Uterus (tissue), 2 donors: ENCODE measurements around the gene CCDC186.

ENCODE experiments used
- CTCF ChIP-seq, 4 experiments: fragments of 200-600 bp in 2 of 4; fragments of 450-650 bp in 2 of 4; sonication (generic) in 2 of 4; IDR thresholded peaks; one replicate each; pipeline ENCODE4 v1.5.1; 2016 to 2019; ENCODE audit warnings: antibody characterized with exemption in 4 of 4, mild to moderate bottlenecking in 2 of 4, moderate library complexity in 1 of 4
- POLR2A ChIP-seq, 2 donors: fragments of 450-650 bp; IDR thresholded peaks; one replicate each; pipeline ENCODE4 v1.6.1; 2016; ENCODE audit warnings: antibody characterized with exemption in 2 of 2, mild to moderate bottlenecking in 1 of 2, moderate library complexity in 1 of 2

GRCh38 chr10:114075093-114075492 is 98.9 kb downstream of the CCDC186 start:
- TF ChIP-seq CTCF (IDR thresholded peaks at IDR 0.05) (no peak), POLR2A (IDR thresholded peaks at IDR 0.05) (no peak)
